Endothelial cell of umbilical vein (primary cell): ENCODE data around the gene HTR7. TPM values are rescaled to one million over a fixed set of nuclear protein-coding genes. Genes with fewer than 3 reads are reported as not detected.

ENCODE experiments used
- BruUV-seq: library from RNA; stranded (reverse); fragments of 400-500 nt; replicated peaks from 2 replicates; lab custom pipeline; 2021; lab: Mats Ljungman, UMichigan
- CTCF ChIA-PET: fragments of 300-600, 350-600 bp; sonication (Branson Sonifier 250); formaldehyde crosslinking; loops from one replicate; lab custom pipeline; 2021; ENCODE audit warnings: antibody characterized with exemption, inconsistent platforms; lab: Charles Lee
- POLR2A ChIA-PET: fragments of 300-600, 350-600 bp; sonication (Branson Sonifier 250); formaldehyde crosslinking; loops from one replicate; lab custom pipeline; 2021; ENCODE audit warnings: antibody characterized with exemption, inconsistent platforms; lab: Charles Lee
- DNase-seq: peaks from one replicate; pipeline ENCODE4 v3.0.0-alpha.2; 2011; ENCODE audit warnings: low read depth, low spot score
- FAIRE-seq: peaks from 2 replicates; lab custom pipeline; 2011; peaks lifted over from hg19 to GRCh38; lab: Jason Lieb, UNC
- H2AFZ ChIP-seq: 2 replicates; pipeline ENCODE4 v1.6.0; 2012; ENCODE audit warnings: low read depth, low read length, control low read depth, inconsistent platforms
- H3K27ac ChIP-seq: 2 replicates; pipeline ENCODE4 v1.5.1; 2011; ENCODE audit warnings: low read depth, mild to moderate bottlenecking, control low read depth, low read length, moderate library complexity; ENCODE audit not compliant: insufficient read depth
- H3K27me3 ChIP-seq, 2 experiments: 2 replicates each; pipeline versions ENCODE4 v1.6.0 to v1.6.1; 2011; ENCODE audit warnings: low read length in 2 of 2, mixed read lengths in 1 of 2; ENCODE audit not compliant: control insufficient read depth in 2 of 2, insufficient read depth in 2 of 2
- H3K36me3 ChIP-seq, 2 experiments: 2 replicates in 1 of 2; 3 replicates in 1 of 2; pipeline ENCODE4 v1.5.1; 2011; ENCODE audit warnings: low read length in 2 of 2, mild to moderate bottlenecking in 1 of 2, moderate library complexity in 1 of 2; ENCODE audit not compliant: control insufficient read depth in 2 of 2, insufficient read depth in 2 of 2; ENCODE audit errors: extremely low read depth in 1 of 2
- H3K4me1 ChIP-seq: 3 replicates; pipeline ENCODE4 v1.5.1; 2011; ENCODE audit warnings: mild to moderate bottlenecking, low read length; ENCODE audit not compliant: control insufficient read depth, insufficient read depth; ENCODE audit errors: extremely low read depth
- H3K4me2 ChIP-seq: 2 replicates; pipeline ENCODE4 v1.6.1; 2011; ENCODE audit warnings: low read length, control low read depth, mixed read lengths; ENCODE audit not compliant: insufficient read depth
- H3K4me3 ChIP-seq, 3 experiments: fragments of 200-600 bp in 1 of 3; sonication (generic), shearing (Covaris generic) in 1 of 3; replicated peaks in 1 of 3; 2 replicates each; pipeline ENCODE4 v1.5.1; 2011 to 2016; ENCODE audit warnings: control low read depth in 3 of 3, low read length in 3 of 3, mild to moderate bottlenecking in 2 of 3, inconsistent platforms in 1 of 3, low read depth in 1 of 3, moderate library complexity in 1 of 3; ENCODE audit not compliant: insufficient read depth in 1 of 3
- H3K79me2 ChIP-seq: 2 replicates; pipeline ENCODE4 v1.6.0; 2012; ENCODE audit warnings: low read length, inconsistent platforms; ENCODE audit not compliant: control insufficient read depth, insufficient read depth
- H3K9ac ChIP-seq: replicated peaks from 2 replicates; pipeline ENCODE3; 2011; ENCODE audit warnings: low read length, control low read depth; ENCODE audit not compliant: insufficient read depth; ENCODE audit errors: extremely low read depth
- H3K9me1 ChIP-seq: replicated peaks from 3 replicates; pipeline ENCODE4 v1.6.0; 2011; ENCODE audit warnings: mild to moderate bottlenecking, low read length; ENCODE audit not compliant: control insufficient read depth, insufficient read depth; ENCODE audit errors: extremely low read depth
- H3K9me3 ChIP-seq: replicated peaks from 2 replicates; pipeline ENCODE4 v1.5.1; 2012; ENCODE audit warnings: low read length, inconsistent platforms; ENCODE audit not compliant: control insufficient read depth, insufficient read depth
- H4K20me1 ChIP-seq: replicated peaks from 2 replicates; pipeline ENCODE3; 2011; ENCODE audit warnings: mild to moderate bottlenecking, low read length; ENCODE audit not compliant: control insufficient read depth, insufficient read depth; ENCODE audit errors: extremely low read depth
- CTCF ChIP-seq, 2 donors: IDR thresholded peaks; 1 replicate in 1 of 2; 2 replicates in 1 of 2; pipeline ENCODE4 v1.5.1; 2011; ENCODE audit warnings: low read length in 2 of 2, mild to moderate bottlenecking in 2 of 2, moderate library complexity in 2 of 2, control low read depth in 1 of 2, inconsistent platforms in 1 of 2, low read depth in 1 of 2; ENCODE audit not compliant: insufficient read depth in 1 of 2; ENCODE audit errors: extremely low read depth in 1 of 2
- EZH2 ChIP-seq: IDR thresholded peaks from 2 replicates; pipeline ENCODE4 v1.6.1; 2012; ENCODE audit warnings: borderline replicate concordance, low read depth, mild to moderate bottlenecking, moderate library complexity, low read length, inconsistent platforms; ENCODE audit not compliant: severe bottlenecking
- FOS ChIP-seq: IDR thresholded peaks from 2 replicates; pipeline ENCODE4 v1.6.1; 2011; ENCODE audit warnings: mild to moderate bottlenecking, low read length, moderate library complexity, borderline replicate concordance; ENCODE audit not compliant: insufficient read depth
- GATA2 ChIP-seq: IDR thresholded peaks from 2 replicates; pipeline ENCODE4 v1.7.0; 2011; ENCODE audit warnings: low read depth, mild to moderate bottlenecking, moderate library complexity, mixed read lengths, low read length; ENCODE audit not compliant: insufficient read length, insufficient read depth
- JUN ChIP-seq: IDR thresholded peaks from 2 replicates; pipeline ENCODE4 v1.6.1; 2011; ENCODE audit warnings: borderline replicate concordance, low read depth; ENCODE audit not compliant: insufficient read length, insufficient read depth
- MAX ChIP-seq: IDR thresholded peaks from 2 replicates; pipeline ENCODE4 v1.6.1; 2011; ENCODE audit not compliant: insufficient read depth, insufficient read length
- MYC ChIP-seq: IDR thresholded peaks from one replicate; pipeline ENCODE4 v1.6.1; 2011; ENCODE audit warnings: mild to moderate bottlenecking, low read depth, low read length
- POLR2A ChIP-seq: IDR thresholded peaks from 2 replicates; pipeline ENCODE4 v1.6.1; 2012; ENCODE audit warnings: low read depth, mild to moderate bottlenecking, control low read depth, low read length
- POLR2AphosphoS5 ChIP-seq: IDR thresholded peaks from 2 replicates; pipeline ENCODE4 v1.6.1; 2012; ENCODE audit warnings: low read depth, mild to moderate bottlenecking, control low read depth, low read length, moderate library complexity; ENCODE audit not compliant: insufficient read depth
- dilution Hi-C: fragments of 300-500 bp; cut with MboI; formaldehyde crosslinking; loops from one replicate; pipeline ENCODE4 v1.15.0; 2019; ENCODE audit warnings: low sequenced_read_pairs; ENCODE audit not compliant: extremely low pct_ligation_motif_present
- intact Hi-C: fragments of 100-400 bp; cut with micrococcal nuclease; formaldehyde crosslinking; loops from one replicate; pipeline ENCODE4 v1.10.0; 2022
- polyA plus RNA-seq, 4 experiments: library from polyadenylated mRNA; depleted of rRNA in 3 of 4; stranded (reverse) in 3 of 4; unstranded in 1 of 4; fragments of >200 nt; gene quantifications; 2 replicates each; pipeline versions ENCODE4 v1.2.1 to v1.2.3, GENCODE V29; 2011 to 2012; ENCODE audit warnings: missing spikeins in 1 of 4
- total RNA-seq: library from RNA; stranded (reverse); gene quantifications from 2 replicates; pipeline ENCODE4 v1.2.3, GENCODE V29; 2021

The HTR7 gene
- total and polyA plus RNA-seq, 2 donors (not counting 3 experiments of a cell fraction or from before 2014, with no cell fraction given), result 0.01 to 0.22 TPM

- Histone ChIP-seq H4K20me1 (no peaks in the 10 kb centered on the region), H3K27me3 (peaks cover 4 to 21% of the 10 kb centered on the region in 2 experiments), H3K27ac (no peak overlapping the region), H3K4me3 (no peak overlapping the region), H2AFZ (no peak overlapping the region), H3K4me2 (no peak overlapping the region), H3K9me3 (no peaks in the 10 kb centered on the region), H3K9ac (no peak overlapping the region), H3K4me1 (no peaks in the 10 kb centered on the region), H3K79me2 (no peaks in the 10 kb centered on the region), H3K36me3 (no peaks in the 10 kb centered on the region), H3K9me1 (no peaks in the 10 kb centered on the region)
- FAIRE-seq (no peak), DNase-seq (no peak)
- dilution Hi-C loops (no loop called here), intact Hi-C loops (loop anchor here (5.0 kb wide), 1 partner anchor 638 kb away; no protein-coding TSS in a partner anchor)
- no TSS peak for BruUV-seq
- POLR2A ChIA-PET, result no interaction called here
- CTCF ChIA-PET, result interaction anchor here (0.9 to 3.8 kb wide), 5 partner anchors 14 to 638 kb away, joined by 3 to 39 read pairs (median 13); no protein-coding TSS in a partner anchor
- no peak for TF ChIP-seq CTCF (IDR thresholded peaks at IDR 0.05; ENCODE audit: extremely low read depth in 1 of 2, insufficient read depth in 1 of 2, low read depth in 1 of 2, low read length in 2 of 2)
- no peak for TF ChIP-seq MAX
- no peak for TF ChIP-seq FOS
- no peak for TF ChIP-seq EZH2
- TF ChIP-seq JUN, result no peak
- TF ChIP-seq GATA2, result no peak
- TF ChIP-seq POLR2A, result no peak
- no peak for TF ChIP-seq POLR2AphosphoS5
- no peak for TF ChIP-seq MYC
These were observed 72.1 kb downstream of the HTR7 start for GRCh38 chr10:90785782-90786181.
